ENCODE data around the gene RASA3.

DNA sequence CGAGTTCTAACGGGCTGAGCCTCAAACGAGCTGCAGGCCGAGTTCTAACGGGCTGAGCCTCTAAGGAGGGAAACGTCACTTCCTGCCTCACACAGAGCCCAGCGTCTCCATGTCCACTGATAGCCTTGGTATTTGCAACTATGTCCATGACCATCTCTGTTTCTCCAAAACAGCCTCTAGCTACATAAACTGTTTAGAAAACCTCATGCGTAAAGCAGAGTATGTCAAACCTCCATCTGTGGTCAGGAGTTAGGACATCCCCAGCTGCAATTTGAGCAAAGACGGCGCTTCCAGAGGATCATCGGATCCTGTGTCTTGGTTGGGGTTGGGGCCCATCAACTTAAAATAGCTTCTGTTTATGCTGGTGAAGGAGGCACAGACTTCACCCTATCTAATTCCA, 20.8 kb downstream of the RASA3 start:
- TF ChIP-seq, protein P1, sequence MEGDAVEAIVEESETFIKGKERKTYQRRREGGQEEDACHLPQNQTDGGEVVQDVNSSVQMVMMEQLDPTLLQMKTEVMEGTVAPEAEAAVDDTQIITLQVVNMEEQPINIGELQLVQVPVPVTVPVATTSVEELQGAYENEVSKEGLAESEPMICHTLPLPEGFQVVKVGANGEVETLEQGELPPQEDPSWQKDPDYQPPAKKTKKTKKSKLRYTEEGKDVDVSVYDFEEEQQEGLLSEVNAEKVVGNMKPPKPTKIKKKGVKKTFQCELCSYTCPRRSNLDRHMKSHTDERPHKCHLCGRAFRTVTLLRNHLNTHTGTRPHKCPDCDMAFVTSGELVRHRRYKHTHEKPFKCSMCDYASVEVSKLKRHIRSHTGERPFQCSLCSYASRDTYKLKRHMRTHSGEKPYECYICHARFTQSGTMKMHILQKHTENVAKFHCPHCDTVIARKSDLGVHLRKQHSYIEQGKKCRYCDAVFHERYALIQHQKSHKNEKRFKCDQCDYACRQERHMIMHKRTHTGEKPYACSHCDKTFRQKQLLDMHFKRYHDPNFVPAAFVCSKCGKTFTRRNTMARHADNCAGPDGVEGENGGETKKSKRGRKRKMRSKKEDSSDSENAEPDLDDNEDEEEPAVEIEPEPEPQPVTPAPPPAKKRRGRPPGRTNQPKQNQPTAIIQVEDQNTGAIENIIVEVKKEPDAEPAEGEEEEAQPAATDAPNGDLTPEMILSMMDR (IDR thresholded peaks at IDR 0.05; ENCODE audit: low read depth, low read length) = no peak
- no peak for TF ChIP-seq EZH2phosphoT487 (IDR thresholded peaks at IDR 0.05; ENCODE audit: low read depth)

All from OCI-LY3 (cell line).